ENCODE measurements around the gene MGME1. TPM values are rescaled to one million over a fixed set of nuclear protein-coding genes. Genes with fewer than 3 reads are reported as not detected.

Gene MGME1
- total RNA-seq, 4 donors from 2014 or later, result 21.9 to 36.3 (median 33.5) TPM

DNA sequence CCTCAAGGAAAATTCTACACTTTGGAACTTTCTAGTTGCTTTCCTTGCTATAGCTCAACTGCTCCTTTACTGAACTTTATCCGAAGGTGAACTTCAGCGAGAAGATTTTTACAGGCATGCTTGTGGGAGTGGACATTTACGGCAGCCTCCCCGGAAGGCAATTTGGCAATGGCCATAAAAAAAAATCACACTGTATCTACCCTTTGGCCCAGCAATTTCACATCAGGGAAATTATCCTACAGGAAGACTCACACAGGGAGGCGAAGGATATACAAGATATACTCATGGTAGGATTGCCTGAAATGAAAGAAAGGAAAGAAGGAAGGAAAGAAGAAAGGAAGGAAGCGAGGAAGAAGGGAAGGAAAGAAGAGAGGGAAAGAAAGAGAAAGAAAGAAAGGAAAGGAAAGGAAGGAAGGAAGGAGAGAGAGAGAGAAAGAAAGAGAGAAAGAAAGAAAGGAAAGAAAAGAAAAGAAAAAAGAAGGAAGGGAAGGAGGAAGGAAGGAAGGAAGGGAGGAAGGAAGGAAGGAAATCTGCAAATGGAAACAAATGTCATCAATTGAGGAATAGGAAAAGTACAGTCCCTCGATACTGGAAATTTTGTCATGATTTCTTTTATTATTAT is 63.2 kb downstream of the MGME1 start:
- intact Hi-C loops (cut with DNase I; ENCODE audit: low total_unique reads), result no loop called here
- WGBS, 2 donors, result 67 to 79% methylated on average over 7 of the region's 7 CpGs

DNA sequence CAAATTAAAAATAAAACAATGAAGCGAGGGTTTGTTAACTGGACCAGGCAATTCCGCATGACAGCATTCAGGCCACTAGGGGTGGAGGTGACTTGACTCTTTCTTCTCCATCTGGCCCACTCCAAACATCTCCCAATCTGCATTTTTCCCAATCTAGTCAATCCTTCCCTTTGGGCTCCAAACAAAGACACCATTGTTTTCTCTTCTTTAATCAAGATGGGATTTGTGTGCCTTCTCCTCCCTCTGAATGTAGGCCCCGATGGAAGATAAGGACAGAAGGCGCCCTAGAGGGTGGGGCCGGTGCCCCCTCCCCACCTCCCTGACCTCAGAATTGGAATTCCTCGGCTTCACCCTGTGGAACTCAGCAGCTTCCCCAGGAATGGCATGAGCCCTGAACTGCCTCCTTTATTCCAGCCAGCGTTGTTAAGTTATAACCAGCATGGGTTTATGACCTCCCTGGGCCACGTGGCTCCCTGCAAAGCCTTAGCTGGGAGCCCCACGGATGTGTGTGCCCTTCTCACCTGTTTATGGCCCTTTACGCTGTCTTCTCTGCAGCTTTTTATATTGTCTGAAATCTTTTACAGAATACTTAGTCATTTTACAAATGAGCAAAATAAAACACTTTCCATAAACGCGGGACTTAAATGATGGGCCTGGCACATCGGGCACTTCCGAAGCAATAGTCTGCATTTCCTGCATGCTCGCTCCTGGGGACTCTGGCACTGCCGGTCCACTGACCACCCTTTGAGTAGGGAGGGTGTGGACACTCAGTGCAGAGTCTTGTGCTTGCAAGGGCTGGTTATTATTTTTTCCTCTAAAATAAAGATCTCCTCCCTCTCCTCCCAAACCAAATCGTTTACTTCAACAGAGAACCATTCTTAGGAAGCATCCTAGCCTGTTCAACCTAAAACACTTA is 64.4 kb downstream of the MGME1 start:
- intact Hi-C loops (cut with DNase I; ENCODE audit: low total_unique reads), result no loop called here
- H3K4me3 ChIP-seq (ENCODE audit: low read depth, poor library complexity, severe bottlenecking), result no peak overlapping the region
- TF ChIP-seq, protein P1, sequence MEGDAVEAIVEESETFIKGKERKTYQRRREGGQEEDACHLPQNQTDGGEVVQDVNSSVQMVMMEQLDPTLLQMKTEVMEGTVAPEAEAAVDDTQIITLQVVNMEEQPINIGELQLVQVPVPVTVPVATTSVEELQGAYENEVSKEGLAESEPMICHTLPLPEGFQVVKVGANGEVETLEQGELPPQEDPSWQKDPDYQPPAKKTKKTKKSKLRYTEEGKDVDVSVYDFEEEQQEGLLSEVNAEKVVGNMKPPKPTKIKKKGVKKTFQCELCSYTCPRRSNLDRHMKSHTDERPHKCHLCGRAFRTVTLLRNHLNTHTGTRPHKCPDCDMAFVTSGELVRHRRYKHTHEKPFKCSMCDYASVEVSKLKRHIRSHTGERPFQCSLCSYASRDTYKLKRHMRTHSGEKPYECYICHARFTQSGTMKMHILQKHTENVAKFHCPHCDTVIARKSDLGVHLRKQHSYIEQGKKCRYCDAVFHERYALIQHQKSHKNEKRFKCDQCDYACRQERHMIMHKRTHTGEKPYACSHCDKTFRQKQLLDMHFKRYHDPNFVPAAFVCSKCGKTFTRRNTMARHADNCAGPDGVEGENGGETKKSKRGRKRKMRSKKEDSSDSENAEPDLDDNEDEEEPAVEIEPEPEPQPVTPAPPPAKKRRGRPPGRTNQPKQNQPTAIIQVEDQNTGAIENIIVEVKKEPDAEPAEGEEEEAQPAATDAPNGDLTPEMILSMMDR (IDR thresholded peaks at IDR 0.05), result no peak
- no peak for TF ChIP-seq POLR2A (IDR thresholded peaks at IDR 0.05)
- no peak for DNase-seq (ENCODE audit: low spot score in 2 of 2)
- 68 to 76% methylated on average over 17 of the region's 17 CpGs for WGBS, 2 donors

More for the DNA sequence above, 63.2 kb downstream of the MGME1 start:
- H3K4me3 ChIP-seq (ENCODE audit: low read depth, poor library complexity, severe bottlenecking), result no peak overlapping the region
- TF ChIP-seq, protein P1 (IDR thresholded peaks at IDR 0.05), result no peak
- TF ChIP-seq POLR2A (IDR thresholded peaks at IDR 0.05), result no peak
- no peak for DNase-seq (ENCODE audit: low spot score in 2 of 2)

DNA sequence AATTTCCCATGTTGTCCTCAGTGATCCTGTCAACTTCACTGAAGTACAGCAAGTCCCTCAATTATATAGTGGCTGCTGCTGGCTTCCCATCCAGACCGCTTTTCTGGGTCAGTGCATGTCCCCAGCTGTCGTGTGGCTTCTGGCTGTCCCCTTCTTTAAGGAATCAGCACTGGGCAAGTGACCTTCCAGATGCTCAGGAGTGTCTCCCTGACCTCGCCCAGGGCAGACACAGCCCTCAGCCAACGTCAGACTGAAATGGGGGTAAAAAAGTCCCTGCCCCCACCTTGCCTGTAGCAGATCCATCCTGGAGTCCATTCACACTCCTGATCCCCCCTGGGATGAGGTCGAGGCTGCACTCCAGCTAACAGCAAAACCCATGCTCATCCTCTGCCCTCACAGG is 65.2 kb downstream of the MGME1 start:
- 68 to 69% methylated on average over 5 of the region's 5 CpGs for WGBS, 2 donors
- TF ChIP-seq POLR2A (IDR thresholded peaks at IDR 0.05), result no peak
- TF ChIP-seq, protein P1 (IDR thresholded peaks at IDR 0.05), result no peak

DNA sequence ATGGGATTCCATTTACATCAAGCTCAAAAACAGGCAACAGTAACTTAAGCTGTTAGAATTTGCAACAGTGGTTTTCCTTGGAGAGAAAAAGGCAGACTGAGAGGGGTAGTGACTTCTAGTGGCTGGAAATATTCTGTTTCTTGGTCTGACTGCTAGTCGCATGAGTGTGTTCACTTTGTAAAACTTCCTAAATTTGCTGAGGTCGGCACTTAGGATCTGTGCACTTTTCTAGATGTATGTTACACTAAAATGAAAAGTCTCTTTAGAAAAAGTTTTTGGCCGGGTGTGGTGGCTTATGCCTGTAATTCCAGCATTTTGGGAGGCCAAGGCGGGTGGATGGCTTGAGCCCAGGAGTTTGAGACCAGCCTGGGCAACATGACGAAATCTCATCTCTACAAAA is 70.2 kb downstream of the MGME1 start:
- H3K4me3 ChIP-seq (ENCODE audit: low read depth, poor library complexity, severe bottlenecking), result no peak overlapping the region
- TF ChIP-seq, protein P1 (IDR thresholded peaks at IDR 0.05), result no peak
- no peak for TF ChIP-seq POLR2A (IDR thresholded peaks at IDR 0.05)
- no peak for DNase-seq (ENCODE audit: low spot score in 2 of 2)
- intact Hi-C loops (cut with DNase I; ENCODE audit: low total_unique reads), result no loop called here
- WGBS, 2 donors, result 83 to 88% methylated on average over 5 of the region's 5 CpGs

More for the DNA sequence above, 65.2 kb downstream of the MGME1 start:
- intact Hi-C loops (cut with DNase I; ENCODE audit: low total_unique reads), result no loop called here
- H3K4me3 ChIP-seq (ENCODE audit: low read depth, poor library complexity, severe bottlenecking), result no peak overlapping the region
- DNase-seq (ENCODE audit: low spot score in 2 of 2), result no peak

Other genes starting within 250 kb of the MGME1 start
- 10 to 100 TPM; 44.6 to 70.7 (median 66.0) TPM for gene SNX5, start 224 bp upstream of the MGME1 start, total RNA-seq
- 10 to 100 TPM; 22.9 to 46.6 (median 31.4) TPM for gene OVOL2, start 88.9 kb downstream of the MGME1 start, total RNA-seq
- gene KAT14, start 168.8 kb downstream of the MGME1 start, total RNA-seq, result 10 to 100 TPM; 11.0 to 21.9 (median 14.6) TPM
- gene PET117, start 168.8 kb downstream of the MGME1 start, total RNA-seq, result 10 to 100 TPM; 11.5 to 14.7 (median 13.3) TPM